ENCODE measurements around the gene KMT2E. TPM values are rescaled to one million over a fixed set of nuclear protein-coding genes. Genes with fewer than 3 reads are reported as not detected.
A peak's percentile ranks its signal among the peaks of the same experiment; 100 is the strongest.

The KMT2E gene
- total and polyA plus RNA-seq, 2 experiments from 2014 or later = 30.7 to 63.5 TPM

DNA sequence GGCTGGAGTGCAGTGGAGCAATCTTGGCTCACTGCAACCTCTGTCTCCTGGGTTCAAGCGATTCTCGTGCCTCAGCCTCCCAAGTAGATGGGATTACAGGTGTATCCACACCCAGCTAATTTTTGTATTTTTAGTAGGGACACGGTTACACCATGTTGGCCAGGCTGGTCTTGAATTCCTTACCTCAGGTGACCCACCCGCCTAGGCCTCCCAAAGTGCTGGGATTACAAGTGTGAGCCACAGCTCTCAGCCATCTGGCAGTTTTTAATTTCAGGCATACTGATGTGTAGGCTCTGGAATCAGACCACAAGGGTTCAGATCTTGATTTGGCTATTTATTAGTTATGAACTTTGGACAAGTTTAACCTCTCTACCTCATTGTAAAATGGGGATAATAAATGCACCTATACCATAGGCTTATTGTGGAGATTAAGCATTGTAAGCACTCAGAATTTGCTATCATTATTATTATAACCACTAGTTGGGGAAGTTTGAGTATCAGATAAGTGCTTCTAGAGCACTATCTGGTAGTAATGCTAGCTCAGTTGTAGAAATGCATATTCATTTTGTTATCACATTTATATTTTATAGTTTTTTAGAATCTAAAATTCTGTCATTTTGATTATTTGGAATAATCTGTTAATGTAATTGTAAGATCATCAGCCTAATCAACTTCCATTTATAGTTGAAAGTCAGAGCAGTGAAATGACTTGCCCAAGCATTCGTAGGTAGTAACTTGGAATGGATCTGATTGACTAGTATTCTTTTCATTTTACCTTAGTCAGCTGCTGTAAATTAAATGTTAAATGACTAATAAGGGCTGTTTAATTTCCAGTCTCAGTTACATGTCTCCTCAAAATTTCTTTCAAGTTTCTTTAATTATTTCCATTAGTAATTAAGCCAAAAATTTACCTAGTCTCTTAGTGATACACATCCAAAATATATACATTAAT is 22.5 kb downstream of the KMT2E start:
- no peaks in the 10 kb centered on the region for H3K27me3 ChIP-seq (replicated peaks; ENCODE audit: insufficient read depth)
- no peak overlapping the region for H3K27ac ChIP-seq
- no peak overlapping the region for H3K9ac ChIP-seq
- WGBS, 2 experiments (ENCODE audit: low coverage in 1 of 2, low lambda C conversion rate in 2 of 2, missing lambda C conversion rate in 2 of 2) = 54 to 55% methylated on average over 5 of the region's 5 CpGs
- H4K20me1 ChIP-seq (ENCODE audit: insufficient read depth) = peaks cover 21% of the 10 kb centered on the region; the same call in 1 of the 2 replicates
- H3K36me3 ChIP-seq (ENCODE audit: low read depth) = no peaks in the 10 kb centered on the region; the same call in 1 of the 2 replicates
- H3K4me1 ChIP-seq (ENCODE audit: insufficient read depth) = peaks cover 26% of the 10 kb centered on the region
- in situ Hi-C loops (cut with MboI) = no loop called here
- H2AFZ ChIP-seq = no peak overlapping the region
- peaks cover 100% of the 10 kb centered on the region for H3K79me2 ChIP-seq (ENCODE audit: insufficient read depth)
- H3K9me2 ChIP-seq (ENCODE audit: insufficient read depth) = no peaks in the 10 kb centered on the region
- no peaks in the 10 kb centered on the region for H3K9me3 ChIP-seq (ENCODE audit: low read depth)
- H3K4me3 ChIP-seq = no peak overlapping the region
- peaks cover 14% of the 10 kb centered on the region; the same call in 1 of the 2 replicates for H3F3A ChIP-seq (ENCODE audit: insufficient read depth)
- TF ChIP-seq EZH2phosphoT487 (IDR thresholded peaks at IDR 0.05; ENCODE audit: insufficient read depth, low read depth) = no peak
- no peak for TF ChIP-seq EZH2 (IDR thresholded peaks at IDR 0.05; ENCODE audit: insufficient read depth, poor library complexity, severe bottlenecking)
- no peak for DNase-seq
- no peak overlapping the region for H3K4me2 ChIP-seq (ENCODE audit: unreplicated experiment)

DNA sequence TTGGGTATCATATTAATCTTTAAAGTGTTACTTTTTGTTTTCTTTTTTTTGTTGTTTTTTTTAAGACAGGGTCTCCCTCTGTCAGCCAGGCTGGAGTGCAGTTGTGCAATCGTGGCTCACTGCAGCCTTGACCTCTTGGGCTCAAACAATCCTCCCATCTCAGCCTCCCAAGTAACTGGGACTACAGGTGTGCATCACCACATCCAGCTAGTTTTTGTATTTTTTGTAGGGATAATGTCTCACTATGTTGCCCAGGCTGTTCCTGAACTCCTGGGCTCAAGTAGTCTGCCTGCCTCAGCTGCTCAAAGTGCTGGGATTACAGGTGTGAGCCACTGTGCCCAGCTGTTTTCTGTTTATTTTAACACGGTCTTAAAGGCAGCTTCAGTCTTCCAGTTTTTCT is 23.3 kb downstream of the KMT2E start:
- Histone ChIP-seq H3K27me3 (replicated peaks; ENCODE audit: insufficient read depth) (no peaks in the 10 kb centered on the region), H3K4me3 (no peak overlapping the region), H3K27ac (no peak overlapping the region), H3K9ac (no peak overlapping the region), H3F3A (ENCODE audit: insufficient read depth) (peaks cover 17% of the 10 kb centered on the region), H3K4me1 (ENCODE audit: insufficient read depth) (peaks cover 26% of the 10 kb centered on the region), H2AFZ (no peak overlapping the region), H3K79me2 (ENCODE audit: insufficient read depth) (peaks cover 100% of the 10 kb centered on the region), H3K9me2 (ENCODE audit: insufficient read depth) (no peaks in the 10 kb centered on the region), H3K9me3 (ENCODE audit: low read depth) (no peaks in the 10 kb centered on the region), H3K4me2 (ENCODE audit: unreplicated experiment) (no peak overlapping the region), H3K36me3 (ENCODE audit: low read depth) (peaks cover 8% of the 10 kb centered on the region), H4K20me1 (ENCODE audit: insufficient read depth) (peaks cover 21% of the 10 kb centered on the region; the same call in 1 of the 2 replicates)
- DNase-seq = no peak
- in situ Hi-C loops (cut with MboI) = no loop called here
- TF ChIP-seq EZH2phosphoT487 (IDR thresholded peaks at IDR 0.05; ENCODE audit: insufficient read depth, low read depth) (no peak), EZH2 (IDR thresholded peaks at IDR 0.05; ENCODE audit: insufficient read depth, poor library complexity, severe bottlenecking) (no peak)
- WGBS, 2 experiments (ENCODE audit: low coverage in 1 of 2, low lambda C conversion rate in 2 of 2, missing lambda C conversion rate in 2 of 2) = 58 to 63% methylated on average over 2 of the region's 2 CpGs

DNA sequence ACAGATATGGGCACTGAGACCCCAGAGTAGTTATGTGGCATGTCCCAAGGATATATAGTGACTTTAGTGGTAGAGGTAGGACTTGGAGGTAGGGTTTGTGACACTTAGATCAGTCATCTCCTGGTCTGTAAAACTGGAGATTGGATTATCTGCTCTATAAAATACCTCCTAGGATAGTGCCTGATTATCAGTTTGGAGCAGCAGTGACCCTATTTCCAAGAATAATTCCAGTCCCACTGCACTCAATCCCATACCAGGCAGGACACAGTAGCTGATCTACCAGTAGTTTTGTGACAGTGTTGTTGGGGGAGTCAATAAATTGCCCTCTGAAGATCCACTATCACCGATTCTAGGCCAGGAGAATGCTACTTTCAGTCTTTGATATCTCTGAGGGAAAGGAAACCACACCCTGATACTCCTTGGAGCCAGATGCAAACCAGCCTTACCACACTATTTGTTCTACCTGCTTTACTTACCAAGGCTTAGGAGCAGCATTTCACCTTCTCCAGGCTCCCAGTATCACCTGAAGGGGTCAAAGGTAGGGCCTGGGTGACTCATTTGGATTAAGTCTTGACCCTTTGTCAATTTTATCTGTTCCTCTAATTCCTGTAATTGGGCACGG is 30.6 kb downstream of the KMT2E start:
- Histone ChIP-seq H3K4me2 (ENCODE audit: unreplicated experiment) (no peak overlapping the region), H2AFZ (no peak overlapping the region), H3K4me1 (ENCODE audit: insufficient read depth) (peaks cover 34% of the 10 kb centered on the region), H4K20me1 (ENCODE audit: insufficient read depth) (peaks cover 11% of the 10 kb centered on the region; the same call in 1 of the 2 replicates), H3K9me2 (ENCODE audit: insufficient read depth) (no peaks in the 10 kb centered on the region), H3K9ac (no peak overlapping the region), H3F3A (ENCODE audit: insufficient read depth) (peaks cover 27% of the 10 kb centered on the region), H3K27me3 (replicated peaks; ENCODE audit: insufficient read depth) (no peaks in the 10 kb centered on the region), H3K9me3 (ENCODE audit: low read depth) (no peaks in the 10 kb centered on the region), H3K79me2 (ENCODE audit: insufficient read depth) (peaks cover 100% of the 10 kb centered on the region), H3K27ac (no peak overlapping the region), H3K36me3 (ENCODE audit: low read depth) (peaks cover 50% of the 10 kb centered on the region), H3K4me3 (no peak overlapping the region)
- no peak for DNase-seq
- 74 to 83% methylated on average over 2 of the region's 2 CpGs for WGBS, 2 experiments (ENCODE audit: low coverage in 1 of 2, low lambda C conversion rate in 2 of 2, missing lambda C conversion rate in 2 of 2)
- in situ Hi-C loops (cut with MboI) = no loop called here
- TF ChIP-seq EZH2phosphoT487 (IDR thresholded peaks at IDR 0.05; ENCODE audit: insufficient read depth, low read depth) = no peak
- TF ChIP-seq EZH2 (IDR thresholded peaks at IDR 0.05; ENCODE audit: insufficient read depth, poor library complexity, severe bottlenecking) = no peak

DNA sequence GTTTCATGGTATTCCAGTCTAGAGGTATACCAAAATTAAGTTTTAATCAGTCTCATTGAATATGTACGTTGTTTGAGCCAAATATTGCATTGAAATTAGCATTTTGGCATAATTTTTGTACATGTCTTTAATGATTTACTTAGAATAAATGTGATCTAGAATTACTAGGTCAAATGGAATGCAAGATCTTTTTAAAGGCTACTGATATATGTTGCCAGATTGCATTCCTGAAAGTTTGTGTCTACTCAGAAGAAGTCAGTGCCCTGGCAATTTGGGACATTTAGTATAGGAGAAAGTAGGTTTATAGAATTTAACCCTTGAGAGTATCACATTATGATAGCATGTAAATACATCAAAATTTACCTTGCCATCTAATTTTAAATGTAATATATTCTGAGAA is 32.4 kb downstream of the KMT2E start:
- H3K9me2 ChIP-seq (ENCODE audit: insufficient read depth) = no peaks in the 10 kb centered on the region
- peaks cover 100% of the 10 kb centered on the region for H3K79me2 ChIP-seq (ENCODE audit: insufficient read depth)
- WGBS, 2 experiments (ENCODE audit: low coverage in 1 of 2, low lambda C conversion rate in 2 of 2, missing lambda C conversion rate in 2 of 2) = 0 to 3% methylated on average over 1 of the region's 1 CpG
- H4K20me1 ChIP-seq (ENCODE audit: insufficient read depth) = 0 out of 2 replicates have a peak, but pooled peaks cover 5% of the 10 kb centered on the region
- DNase-seq = peak; percentile 83
- no peak for TF ChIP-seq EZH2phosphoT487 (IDR thresholded peaks at IDR 0.05; ENCODE audit: insufficient read depth, low read depth)
- no peak for TF ChIP-seq EZH2 (IDR thresholded peaks at IDR 0.05; ENCODE audit: insufficient read depth, poor library complexity, severe bottlenecking)
- H3K9me3 ChIP-seq (ENCODE audit: low read depth) = no peaks in the 10 kb centered on the region
- peaks cover 22% of the 10 kb centered on the region for H3K4me1 ChIP-seq (ENCODE audit: insufficient read depth)
- H3K4me2 ChIP-seq (ENCODE audit: unreplicated experiment) = peak overlapping the region; percentile 63
- H3K4me3 ChIP-seq = peak overlapping the region; percentile 10; the same call in 1 of the 2 replicates
- no peaks in the 10 kb centered on the region for H3K27me3 ChIP-seq (replicated peaks; ENCODE audit: insufficient read depth)
- in situ Hi-C loops (cut with MboI) = no loop called here
- H3K9ac ChIP-seq = no peak overlapping the region
- H3K27ac ChIP-seq = peak overlapping the region; percentile 5; the same call in 1 of the 2 replicates
- H2AFZ ChIP-seq = no peak overlapping the region
- peaks cover 37% of the 10 kb centered on the region for H3F3A ChIP-seq (ENCODE audit: insufficient read depth)
- H3K36me3 ChIP-seq (ENCODE audit: low read depth) = peaks cover 55% of the 10 kb centered on the region

Data from GM23248 (cell line).